Uterus (tissue), 4 donors: Measurements from ENCODE around the gene GRIK4. TPM values are rescaled to one million over a fixed set of nuclear protein-coding genes. Genes with fewer than 3 reads are reported as not detected.

Experiments used
- DNase-seq, 2 donors: peaks; one replicate each; pipeline ENCODE4 v3.0.0-alpha.2; 2019 to 2020
- H3K27ac ChIP-seq, 2 donors: fragments of 200-600 bp; sonication (generic); 1 replicate in 1 of 2; 2 replicates in 1 of 2; pipeline ENCODE4 v1.5.1; 2016 to 2018
- H3K27me3 ChIP-seq, 2 donors: fragments of 200-600 bp; sonication (generic); one replicate each; pipeline ENCODE4 v1.5.1; 2018 to 2019; ENCODE audit warnings: control low read depth in 1 of 2
- H3K36me3 ChIP-seq, 2 donors: fragments of 200-600 bp; sonication (generic); one replicate each; pipeline ENCODE4 v1.5.1; 2019; ENCODE audit warnings: control low read depth in 1 of 2
- H3K4me1 ChIP-seq, 2 donors: fragments of 200-600 bp; sonication (generic); one replicate each; pipeline ENCODE4 v1.5.1; 2018 to 2019; ENCODE audit warnings: control low read depth in 1 of 2
- H3K4me3 ChIP-seq, 2 donors: fragments of 200-600 bp; sonication (generic); 1 replicate in 1 of 2; 2 replicates in 1 of 2; pipeline ENCODE4 v1.5.1; 2018 to 2019; ENCODE audit warnings: mild to moderate bottlenecking in 1 of 2
- H3K9me3 ChIP-seq, 2 donors: fragments of 200-600 bp; sonication (generic); one replicate each; pipeline ENCODE4 v1.5.1; 2019; ENCODE audit warnings: control low read depth in 1 of 2
- CTCF ChIP-seq, 4 experiments: fragments of 200-600 bp in 2 of 4; fragments of 450-650 bp in 2 of 4; sonication (generic) in 2 of 4; IDR thresholded peaks; one replicate each; pipeline ENCODE4 v1.5.1; 2016 to 2019; ENCODE audit warnings: antibody characterized with exemption in 4 of 4, mild to moderate bottlenecking in 2 of 4, moderate library complexity in 1 of 4
- POLR2A ChIP-seq, 2 donors: fragments of 450-650 bp; IDR thresholded peaks; one replicate each; pipeline ENCODE4 v1.6.1; 2016; ENCODE audit warnings: antibody characterized with exemption in 2 of 2, mild to moderate bottlenecking in 1 of 2, moderate library complexity in 1 of 2
- intact Hi-C: fragments of 100-400 bp; cut with DNase I; formaldehyde crosslinking; loops from one replicate; pipeline ENCODE4 v1.15.1; 2023; ENCODE audit warnings: low total_unique reads
- total RNA-seq, 4 donors: library from RNA; depleted of rRNA in 3 of 4; stranded (reverse); fragments of >200 nt in 3 of 4; gene quantifications; one replicate each; pipeline versions ENCODE4 v1.1.0 to v1.2.4, GENCODE V29; 2014 to 2023
- donor health status: DM: yes; HTN: yes; CAD: no.

The GRIK4 gene
- total RNA-seq, 4 donors from 2014 or later = 0.28 to 1.1 TPM; not detected in 2

GRCh38 chr11:120923866-120924508, 412.4 kb downstream of the GRIK4 start:
- Histone ChIP-seq H3K36me3 (no peaks in the 10 kb centered on the region), H3K9me3 (no peaks in the 10 kb centered on the region), H3K4me3 (no peak overlapping the region), H3K27me3 (no peaks in the 10 kb centered on the region), H3K4me1 (no peaks in the 10 kb centered on the region), H3K27ac (no peak overlapping the region)
- no peak for DNase-seq
- no peak for TF ChIP-seq CTCF (IDR thresholded peaks at IDR 0.05)
- TF ChIP-seq POLR2A (IDR thresholded peaks at IDR 0.05) = no peak
- intact Hi-C loops = no loop called here

GRCh38 chr11:120925944-120926343, 414.4 kb downstream of the GRIK4 start:
- no peaks in the 10 kb centered on the region for H3K9me3 ChIP-seq
- H3K27ac ChIP-seq = no peak overlapping the region
- DNase-seq = no peak
- H3K36me3 ChIP-seq = no peaks in the 10 kb centered on the region
- H3K27me3 ChIP-seq = no peaks in the 10 kb centered on the region
- intact Hi-C loops = no loop called here
- no peaks in the 10 kb centered on the region for H3K4me1 ChIP-seq
- no peak for TF ChIP-seq CTCF (IDR thresholded peaks at IDR 0.05)
- no peak for TF ChIP-seq POLR2A (IDR thresholded peaks at IDR 0.05)
- no peak overlapping the region for H3K4me3 ChIP-seq

GRCh38 chr11:120928627-120929026, 417.1 kb downstream of the GRIK4 start:
- Histone ChIP-seq H3K27ac (no peak overlapping the region), H3K36me3 (no peaks in the 10 kb centered on the region), H3K4me3 (no peak overlapping the region), H3K4me1 (no peaks in the 10 kb centered on the region), H3K27me3 (no peaks in the 10 kb centered on the region), H3K9me3 (no peaks in the 10 kb centered on the region)
- intact Hi-C loops = no loop called here
- no peak for DNase-seq
- TF ChIP-seq CTCF (IDR thresholded peaks at IDR 0.05) (no peak), POLR2A (IDR thresholded peaks at IDR 0.05) (no peak)

GRCh38 chr11:120929090-120929489, 417.5 kb downstream of the GRIK4 start:
- H3K27me3 ChIP-seq = no peaks in the 10 kb centered on the region
- no peak overlapping the region for H3K4me3 ChIP-seq
- no peaks in the 10 kb centered on the region for H3K36me3 ChIP-seq
- TF ChIP-seq CTCF (IDR thresholded peaks at IDR 0.05) (no peak), POLR2A (IDR thresholded peaks at IDR 0.05) (no peak)
- no peaks in the 10 kb centered on the region for H3K4me1 ChIP-seq
- intact Hi-C loops = no loop called here
- H3K9me3 ChIP-seq = no peaks in the 10 kb centered on the region
- no peak overlapping the region for H3K27ac ChIP-seq
- DNase-seq = no peak

GRCh38 chr11:120929664-120930154, 418.2 kb downstream of the GRIK4 start:
- DNase-seq = no peak
- no peak overlapping the region for H3K4me3 ChIP-seq
- intact Hi-C loops = no loop called here
- no peaks in the 10 kb centered on the region for H3K27me3 ChIP-seq
- TF ChIP-seq POLR2A (IDR thresholded peaks at IDR 0.05) (no peak), CTCF (IDR thresholded peaks at IDR 0.05) (peak in 3 of 4 experiments; percentile 7 to 20 (median 17))
- no peaks in the 10 kb centered on the region for H3K9me3 ChIP-seq
- H3K4me1 ChIP-seq = no peaks in the 10 kb centered on the region
- H3K36me3 ChIP-seq = no peaks in the 10 kb centered on the region
- H3K27ac ChIP-seq = no peak overlapping the region
